ENCODE data around the gene CNGA2.

GRCh38 chrX:151727346-151727745 lies 7.2 kb upstream of the CNGA2 start:
- TF ChIP-seq CTCF (IDR thresholded peaks at IDR 0.05) (no peak), POLR2A (IDR thresholded peaks at IDR 0.05) (no peak)

Data from uterus (tissue), 2 donors.